GM12801 (cell line): ENCODE results near the gene FBXL7.

Experiments used
- TF ChIP-seq, protein P1 (sequence below): IDR thresholded peaks from one replicate; pipeline ENCODE4 v1.5.1; 2011; ENCODE audit warnings: control low read depth; ENCODE audit not compliant: insufficient read length; ENCODE audit errors: extremely low read depth

Gene FBXL7

DNA sequence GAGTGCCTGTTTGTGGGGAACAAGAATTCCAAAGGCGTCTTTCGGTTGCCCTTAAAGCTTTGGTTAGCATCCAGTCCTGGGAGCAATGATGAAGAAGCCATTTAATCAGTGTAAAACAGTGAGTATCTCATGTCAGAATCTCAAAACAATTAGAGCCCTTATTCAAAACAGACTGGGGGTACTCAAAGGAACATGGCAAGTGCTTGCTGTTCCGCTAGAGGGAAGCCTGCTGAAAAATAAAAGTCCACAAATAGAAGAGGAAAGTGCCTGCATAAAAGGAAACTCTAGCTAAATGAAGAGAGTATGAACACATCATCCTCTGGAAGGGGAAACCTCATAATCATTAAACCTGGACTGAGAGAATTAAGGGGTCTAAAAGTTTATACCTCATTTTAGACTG is 26.4 kb downstream of the FBXL7 start:
- TF ChIP-seq, protein P1, sequence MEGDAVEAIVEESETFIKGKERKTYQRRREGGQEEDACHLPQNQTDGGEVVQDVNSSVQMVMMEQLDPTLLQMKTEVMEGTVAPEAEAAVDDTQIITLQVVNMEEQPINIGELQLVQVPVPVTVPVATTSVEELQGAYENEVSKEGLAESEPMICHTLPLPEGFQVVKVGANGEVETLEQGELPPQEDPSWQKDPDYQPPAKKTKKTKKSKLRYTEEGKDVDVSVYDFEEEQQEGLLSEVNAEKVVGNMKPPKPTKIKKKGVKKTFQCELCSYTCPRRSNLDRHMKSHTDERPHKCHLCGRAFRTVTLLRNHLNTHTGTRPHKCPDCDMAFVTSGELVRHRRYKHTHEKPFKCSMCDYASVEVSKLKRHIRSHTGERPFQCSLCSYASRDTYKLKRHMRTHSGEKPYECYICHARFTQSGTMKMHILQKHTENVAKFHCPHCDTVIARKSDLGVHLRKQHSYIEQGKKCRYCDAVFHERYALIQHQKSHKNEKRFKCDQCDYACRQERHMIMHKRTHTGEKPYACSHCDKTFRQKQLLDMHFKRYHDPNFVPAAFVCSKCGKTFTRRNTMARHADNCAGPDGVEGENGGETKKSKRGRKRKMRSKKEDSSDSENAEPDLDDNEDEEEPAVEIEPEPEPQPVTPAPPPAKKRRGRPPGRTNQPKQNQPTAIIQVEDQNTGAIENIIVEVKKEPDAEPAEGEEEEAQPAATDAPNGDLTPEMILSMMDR: no peak

DNA sequence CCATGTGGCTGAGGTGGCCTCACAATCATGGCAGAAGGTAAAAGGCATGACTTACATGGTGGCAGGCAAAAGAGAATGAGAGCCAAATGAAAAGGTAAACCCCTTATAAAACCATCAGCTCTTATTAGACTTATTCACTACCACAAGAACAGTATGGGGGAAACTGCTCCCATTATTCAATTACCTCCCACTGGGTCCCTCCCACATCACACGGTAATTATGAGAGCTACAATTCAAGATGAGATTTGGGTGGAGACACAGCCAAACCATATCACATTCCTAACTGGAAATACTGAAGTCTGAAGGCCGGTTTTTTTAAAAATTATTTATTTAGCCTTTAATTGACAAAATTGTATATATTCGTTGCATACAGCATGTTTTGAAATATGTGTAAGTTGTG is 28.5 kb downstream of the FBXL7 start:
- TF ChIP-seq, protein P1: no peak

DNA sequence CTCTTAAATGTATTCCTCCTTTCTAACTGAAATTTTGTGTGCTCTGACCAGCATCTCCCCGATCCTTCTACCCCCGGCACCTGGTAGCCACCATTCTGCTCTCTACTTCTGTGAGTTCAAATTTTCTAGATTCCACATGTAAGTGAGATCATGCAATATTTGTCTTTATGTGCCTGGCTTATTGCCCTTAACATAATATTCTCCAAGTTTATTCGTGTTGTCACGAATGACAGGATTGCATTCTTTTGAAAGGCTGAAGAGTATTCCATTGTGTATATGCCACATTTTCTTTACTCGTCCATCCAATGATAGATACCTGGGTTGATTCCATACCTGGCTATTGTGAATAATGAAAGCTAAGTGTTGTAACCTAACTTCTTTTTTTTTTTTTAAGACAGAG is 29.0 kb downstream of the FBXL7 start:
- TF ChIP-seq, protein P1: no peak

DNA sequence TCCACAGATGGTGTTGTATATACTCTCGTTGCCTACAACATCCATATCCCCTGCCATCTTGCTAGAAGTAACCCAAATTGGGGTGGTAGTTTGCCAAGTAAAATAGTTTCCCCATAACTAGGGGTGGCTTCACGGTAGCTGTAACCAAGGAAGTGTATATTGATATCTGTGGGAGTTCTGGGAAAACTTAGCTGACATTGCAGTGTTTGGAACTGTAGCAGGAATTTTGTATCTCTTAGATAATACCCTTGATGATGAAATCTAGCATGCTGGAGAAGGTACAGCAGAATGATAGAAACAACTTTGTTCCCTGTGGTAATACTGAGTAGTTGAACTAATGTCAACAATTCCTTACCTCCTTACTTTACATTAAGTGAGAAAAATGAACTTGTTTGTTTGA is 29.8 kb downstream of the FBXL7 start:
- TF ChIP-seq, protein P1: no peak

DNA sequence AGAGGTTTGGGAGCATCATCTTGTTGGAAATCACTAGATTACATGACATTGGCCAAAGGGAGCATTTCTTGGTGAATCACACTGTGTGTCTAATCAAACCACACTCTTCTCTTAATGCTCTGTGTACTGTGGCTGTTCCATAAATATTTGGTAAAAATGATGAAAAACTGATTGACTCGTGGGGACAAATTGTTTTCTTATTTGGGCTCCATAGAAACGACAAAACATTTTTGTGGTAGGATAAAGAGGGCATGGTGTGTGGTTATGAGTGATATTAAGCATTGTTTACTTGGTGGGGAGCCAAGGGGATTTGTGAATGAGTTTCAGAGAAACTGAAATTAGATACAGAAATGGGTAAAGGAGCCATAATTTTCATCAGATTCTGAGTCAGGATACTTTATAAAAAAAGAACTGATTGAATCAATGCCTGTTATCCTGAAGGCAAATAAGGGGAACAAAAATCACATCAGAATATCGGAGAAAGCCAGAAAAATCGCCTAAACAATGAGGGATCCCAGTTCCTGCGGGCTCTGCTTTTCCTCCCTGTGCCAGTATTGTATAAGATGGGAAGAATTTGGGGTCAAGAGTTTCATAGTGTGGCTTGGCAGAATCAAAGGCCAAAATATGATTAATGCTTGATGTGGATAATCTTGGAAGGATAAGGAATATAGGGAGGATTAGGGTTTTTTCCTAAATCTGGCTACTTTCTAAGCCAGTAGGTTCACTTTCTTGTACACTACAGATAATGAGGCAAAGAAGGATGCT is 33.3 kb downstream of the FBXL7 start:
- TF ChIP-seq, protein P1: no peak

DNA sequence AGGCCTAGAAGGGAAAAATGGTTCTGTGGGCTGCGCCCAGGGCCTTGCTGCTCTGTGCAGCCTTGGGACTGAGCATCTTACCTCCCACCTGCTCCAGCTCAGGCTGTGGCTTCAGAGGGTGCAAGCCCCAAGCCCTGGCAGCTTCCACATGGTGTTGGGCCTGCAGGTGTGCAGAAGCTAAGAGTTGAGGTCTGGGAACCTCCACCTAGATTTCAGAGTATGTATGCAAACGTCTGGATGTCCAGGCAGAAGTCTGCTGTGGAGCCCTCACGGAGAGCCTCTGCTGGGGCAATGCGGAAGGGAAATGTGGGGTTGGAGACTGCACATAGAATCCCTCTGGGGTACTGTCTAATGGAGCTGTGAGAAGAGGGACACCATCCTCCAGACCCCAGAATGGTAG is 36.0 kb downstream of the FBXL7 start:
- TF ChIP-seq, protein P1: no peak

DNA sequence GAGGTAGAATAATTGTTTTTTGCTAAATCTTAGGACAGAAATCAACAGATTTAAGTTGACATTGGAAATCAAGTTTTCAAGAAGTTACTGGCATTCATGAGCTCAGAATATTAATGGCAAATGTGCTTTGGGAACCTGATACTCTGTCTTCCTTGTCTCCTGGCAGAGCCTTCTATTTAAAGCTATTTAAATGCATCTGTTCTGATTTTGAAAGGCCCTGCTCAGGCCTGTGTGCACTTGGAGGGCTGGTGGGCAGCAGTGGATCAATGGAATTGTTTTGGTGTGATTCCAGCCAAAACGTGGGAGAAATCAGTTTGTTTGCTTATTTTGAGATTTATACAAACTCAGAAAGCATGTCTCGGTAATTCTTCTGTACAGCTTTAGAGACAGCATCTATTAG is 38.5 kb downstream of the FBXL7 start:
- TF ChIP-seq, protein P1: no peak
